HepG2 (cell line): ENCODE results near the gene NHP2. TPM values are rescaled to one million over a fixed set of nuclear protein-coding genes. Genes with fewer than 3 reads are reported as not detected.

ENCODE experiments used
- ATAC-seq: fragments of 200-7000 bp; cut with Tn5 transposase; 3 replicates; pipeline ENCODE4 v1.9.1; 2020; ENCODE audit warnings: mild to moderate bottlenecking, moderate library complexity
- BruUV-seq: library from RNA; stranded (reverse); fragments of 400-500 nt; replicated peaks from 2 replicates; lab custom pipeline; 2021; lab: Mats Ljungman, UMichigan
- CTCF ChIA-PET: fragments of 300-600 bp; formaldehyde crosslinking; extraction: SDS; loops from one replicate; lab custom pipeline; 2021; ENCODE audit warnings: low total read pairs, inconsistent platforms, low intra/inter-chr PET ratio; lab: Yijun Ruan, JAX
- POLR2A ChIA-PET: fragments of 350-600 bp; sonication (Branson Sonifier 250); formaldehyde crosslinking; loops from one replicate; lab custom pipeline; 2020; ENCODE audit warnings: antibody characterized with exemption, inconsistent platforms; lab: Yijun Ruan, JAX
- DNase-seq: peaks from one replicate; pipeline ENCODE4 v3.0.0-alpha.2; 2015; ENCODE audit warnings: low spot score
- FAIRE-seq: peaks from 3 replicates; lab custom pipeline; 2011; peaks lifted over from hg19 to GRCh38; lab: Jason Lieb, UNC
- H2AFZ ChIP-seq: one replicate; pipeline ENCODE4 v1.6.1; 2011; ENCODE audit warnings: low read length, inconsistent platforms
- H3K27ac ChIP-seq: fragments of 300-600 bp; 3 replicates; pipeline ENCODE4 v1.8.0; 2011; ENCODE audit warnings: mixed run types, mild to moderate bottlenecking, mixed read lengths, low read length, inconsistent platforms; ENCODE audit not compliant: insufficient read depth; ENCODE audit errors: extremely low read length
- H3K27me3 ChIP-seq, 2 experiments: fragments of 200-600 bp in 1 of 2; 2 replicates in 1 of 2; 3 replicates in 1 of 2; pipeline versions ENCODE4 v1.6.0 to v1.8.0; 2011; ENCODE audit warnings: low read length in 2 of 2, mild to moderate bottlenecking in 2 of 2, moderate library complexity in 2 of 2, inconsistent platforms in 1 of 2; ENCODE audit not compliant: insufficient read depth in 2 of 2, control insufficient read depth in 1 of 2
- H3K36me3 ChIP-seq, 2 experiments: fragments of 200-600 bp in 1 of 2; replicated peaks in 1 of 2; 2 replicates in 1 of 2; 3 replicates in 1 of 2; pipeline versions ENCODE4 v1.5.1 to v1.8.0; 2011; ENCODE audit warnings: low read length in 2 of 2, inconsistent platforms in 1 of 2; ENCODE audit not compliant: insufficient read depth in 2 of 2, control insufficient read depth in 1 of 2
- H3K4me1 ChIP-seq: 2 replicates; pipeline ENCODE4 v1.5.1; 2012; ENCODE audit warnings: low read length, inconsistent platforms; ENCODE audit not compliant: insufficient read depth
- H3K4me2 ChIP-seq: 2 replicates; pipeline ENCODE4 v1.6.0; 2011; ENCODE audit warnings: low read depth, low read length, inconsistent platforms
- H3K4me3 ChIP-seq, 3 experiments: fragments of 200-600 bp in 1 of 3; sonication (generic), shearing (Covaris generic) in 1 of 3; replicated peaks in 1 of 3; 2 replicates each; pipeline ENCODE4 v1.5.1; 2011 to 2016; ENCODE audit warnings: low read length in 3 of 3, inconsistent platforms in 2 of 3, low read depth in 2 of 3, mild to moderate bottlenecking in 2 of 3, control low read depth in 1 of 3, mixed read lengths in 1 of 3; ENCODE audit not compliant: insufficient read depth in 1 of 3
- H3K79me2 ChIP-seq: one replicate; pipeline ENCODE4 v1.6.1; 2011; ENCODE audit warnings: low read length, inconsistent platforms; ENCODE audit not compliant: insufficient read depth
- H3K9ac ChIP-seq: 2 replicates; pipeline ENCODE4 v1.6.0; 2011; ENCODE audit warnings: mild to moderate bottlenecking, low read depth, low read length, inconsistent platforms; ENCODE audit not compliant: insufficient read depth
- H3K9me3 ChIP-seq: 2 replicates; pipeline ENCODE4 v1.5.1; 2012; ENCODE audit warnings: mild to moderate bottlenecking, low read length
- H4K20me1 ChIP-seq: 2 replicates; pipeline ENCODE4 v1.6.0; 2011; ENCODE audit warnings: inconsistent platforms, mild to moderate bottlenecking, low read length, moderate library complexity; ENCODE audit not compliant: insufficient read depth
- FOXA3 ChIP-seq: IDR thresholded peaks from 2 replicates; pipeline ENCODE4 v1.6.1; 2016; ENCODE audit warnings: missing genetic modification reagents, missing compliant biosample characterization
- KDM4B ChIP-seq: sonication (generic); formaldehyde crosslinking; IDR thresholded peaks from 2 replicates; pipeline ENCODE4 v1.4.0; 2020; ENCODE audit warnings: missing genetic modification reagents
- NONO ChIP-seq, 2 experiments: fragments of 450-650 bp in 1 of 2; sonication (generic) in 1 of 2; formaldehyde crosslinking in 1 of 2; IDR thresholded peaks in 1 of 2; conservative IDR thresholded peaks in 1 of 2; 2 replicates each; pipeline versions ENCODE4 v1.6.1 to v1.8.0; 2017 to 2022; ENCODE audit warnings: mild to moderate bottlenecking in 1 of 2, missing genetic modification reagents in 1 of 2, moderate library complexity in 1 of 2
- SMAD1 ChIP-seq: sonication (generic); formaldehyde crosslinking; IDR thresholded peaks from 2 replicates; pipeline ENCODE4 v1.4.0; 2020; ENCODE audit warnings: missing genetic modification reagents, low read depth, mild to moderate bottlenecking, borderline replicate concordance
- SRSF9 ChIP-seq: fragments of 200-400 bp; formaldehyde crosslinking; IDR thresholded peaks from 2 replicates; pipeline ENCODE4 v1.6.1; 2018; ENCODE audit warnings: borderline replicate concordance, mild to moderate bottlenecking, low read depth, low read length; ENCODE audit not compliant: insufficient read depth, poor library complexity, severe bottlenecking
- ZNF292 ChIP-seq: sonication (generic); formaldehyde crosslinking; IDR thresholded peaks from 2 replicates; pipeline ENCODE4 v1.8.1; 2022; ENCODE audit warnings: mild to moderate bottlenecking, low read depth, missing genetic modification reagents, borderline replicate concordance
- ZNF446 ChIP-seq: sonication (generic); formaldehyde crosslinking; IDR thresholded peaks from 2 replicates; pipeline ENCODE4 v1.5.0; 2020; ENCODE audit warnings: mild to moderate bottlenecking, missing genetic modification reagents
- WGBS: methylation state at CpG from one replicate; pipeline ENCODE4 v1.1.6; 2017; ENCODE audit warnings: low lambda C conversion rate; 5-methylcytosine and 5-hydroxymethylcytosine counted together
- in situ Hi-C: cut with HindIII; loops from 2 replicates; pipeline ENCODE4 v1.10.0; 2017; ENCODE audit warnings: low pct_unique_long_range_greater_than_20kb; ENCODE audit not compliant: extremely low pct_ligation_motif_present
- intact Hi-C: fragments of 100-400 bp; cut with micrococcal nuclease; formaldehyde crosslinking; loops from one replicate; pipeline ENCODE4 v1.10.0; 2022; ENCODE audit not compliant: unreplicated experiment
- polyA plus RNA-seq, 8 experiments: library from polyadenylated mRNA; depleted of rRNA in 3 of 8; stranded (reverse) in 7 of 8; unstranded in 1 of 8; fragments of >200 nt; fragmentation: Illumina TruSeq in 4 of 8; extraction: Trizol in 4 of 8; gene quantifications; 2 replicates each; pipeline versions ENCODE4 v1.2.1 to v1.2.3, GENCODE V29; 2011 to 2016; ENCODE audit warnings: low read depth in 4 of 8, missing spikeins in 1 of 8, mixed read lengths in 1 of 8; ENCODE audit not compliant: insufficient read depth in 1 of 8
- total RNA-seq, 5 experiments: library from RNA; depleted of rRNA; stranded (reverse); fragments of >200 nt; fragmentation: Illumina TruSeq; extraction: Trizol; gene quantifications; 2 replicates each; pipeline ENCODE4 v1.2.3, GENCODE V29; 2016; ENCODE audit warnings: low read depth in 1 of 5
- TF ChIP-seq, protein P1 (sequence below): sonication (generic); formaldehyde crosslinking; IDR thresholded peaks from 2 replicates; pipeline ENCODE4 v1.8.1; 2022; ENCODE audit warnings: low read depth, mild to moderate bottlenecking, missing genetic modification reagents
- TF ChIP-seq, protein P2 (sequence below): sonication (generic); formaldehyde crosslinking; IDR thresholded peaks from 2 replicates; pipeline ENCODE4 v1.5.1; 2020; ENCODE audit warnings: mild to moderate bottlenecking, missing genetic modification reagents, moderate library complexity

NHP2 gene
- total and polyA plus RNA-seq, 2 of the 13 experiments (the other 11 are each of a cell fraction or from before 2014, with no cell fraction given) = 56.2 to 96.1 TPM

DNA sequence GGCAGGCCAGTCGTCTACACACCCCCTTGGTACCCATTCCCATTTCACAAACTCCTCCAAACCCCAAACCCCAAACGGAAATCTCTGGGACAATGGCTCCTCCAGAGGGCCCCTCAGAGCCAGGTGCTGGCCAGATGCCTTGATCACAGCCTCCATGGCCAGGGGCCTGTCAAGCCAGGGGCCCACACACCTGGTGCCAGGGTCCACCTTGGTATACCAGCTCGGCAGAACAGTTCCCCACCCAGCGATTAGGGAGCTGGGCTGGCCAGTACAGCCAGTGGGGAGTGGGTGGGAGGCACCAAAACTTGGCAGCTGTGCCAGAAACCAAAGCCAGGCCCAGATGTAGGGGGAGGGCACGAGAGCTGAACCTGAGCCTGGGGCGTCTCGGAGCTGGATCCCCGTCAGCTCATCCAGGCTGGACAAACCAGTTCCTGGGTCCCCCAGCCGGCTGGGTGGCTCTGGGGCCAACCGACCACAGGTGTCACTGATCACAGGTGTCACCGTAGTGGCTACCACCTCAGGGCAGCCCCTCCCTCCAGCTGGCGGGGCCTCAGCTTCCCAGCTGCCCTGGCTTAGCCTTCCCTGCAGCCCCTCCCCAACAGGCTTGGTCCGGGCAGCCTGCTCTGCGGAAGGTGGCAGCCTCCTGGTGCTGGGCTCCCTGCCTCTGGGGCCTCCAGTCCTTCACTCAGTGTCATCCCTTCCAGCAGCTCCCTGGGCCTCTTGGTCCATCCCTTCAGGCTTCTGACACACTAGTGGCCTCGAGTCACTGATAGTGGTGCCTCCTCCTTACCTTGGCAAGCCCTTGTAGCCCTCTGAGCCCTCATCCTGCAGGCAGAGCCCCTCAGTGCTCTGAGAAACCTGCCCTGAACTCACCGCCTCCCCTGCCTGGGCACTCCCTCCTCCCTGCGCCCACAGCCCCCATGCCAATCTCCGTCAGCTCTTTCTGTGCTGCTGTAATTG lies 29.4 kb downstream of the NHP2 start:
- no peak overlapping the region for H3K9ac ChIP-seq
- intact Hi-C loops (no loop called here), in situ Hi-C loops (no loop called here)
- no peaks in the 10 kb centered on the region for H3K79me2 ChIP-seq
- TF ChIP-seq SRSF9 = no peak
- TF ChIP-seq KDM4B (CRISPR knock-in tag) = no peak
- TF ChIP-seq, protein P1, sequence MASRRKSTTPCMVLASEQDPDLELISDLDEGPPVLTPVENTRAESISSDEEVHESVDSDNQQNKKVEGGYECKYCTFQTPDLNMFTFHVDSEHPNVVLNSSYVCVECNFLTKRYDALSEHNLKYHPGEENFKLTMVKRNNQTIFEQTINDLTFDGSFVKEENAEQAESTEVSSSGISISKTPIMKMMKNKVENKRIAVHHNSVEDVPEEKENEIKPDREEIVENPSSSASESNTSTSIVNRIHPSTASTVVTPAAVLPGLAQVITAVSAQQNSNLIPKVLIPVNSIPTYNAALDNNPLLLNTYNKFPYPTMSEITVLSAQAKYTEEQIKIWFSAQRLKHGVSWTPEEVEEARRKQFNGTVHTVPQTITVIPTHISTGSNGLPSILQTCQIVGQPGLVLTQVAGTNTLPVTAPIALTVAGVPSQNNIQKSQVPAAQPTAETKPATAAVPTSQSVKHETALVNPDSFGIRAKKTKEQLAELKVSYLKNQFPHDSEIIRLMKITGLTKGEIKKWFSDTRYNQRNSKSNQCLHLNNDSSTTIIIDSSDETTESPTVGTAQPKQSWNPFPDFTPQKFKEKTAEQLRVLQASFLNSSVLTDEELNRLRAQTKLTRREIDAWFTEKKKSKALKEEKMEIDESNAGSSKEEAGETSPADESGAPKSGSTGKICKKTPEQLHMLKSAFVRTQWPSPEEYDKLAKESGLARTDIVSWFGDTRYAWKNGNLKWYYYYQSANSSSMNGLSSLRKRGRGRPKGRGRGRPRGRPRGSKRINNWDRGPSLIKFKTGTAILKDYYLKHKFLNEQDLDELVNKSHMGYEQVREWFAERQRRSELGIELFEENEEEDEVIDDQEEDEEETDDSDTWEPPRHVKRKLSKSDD (CRISPR knock-in tag) = no peak
- TF ChIP-seq, protein P2, sequence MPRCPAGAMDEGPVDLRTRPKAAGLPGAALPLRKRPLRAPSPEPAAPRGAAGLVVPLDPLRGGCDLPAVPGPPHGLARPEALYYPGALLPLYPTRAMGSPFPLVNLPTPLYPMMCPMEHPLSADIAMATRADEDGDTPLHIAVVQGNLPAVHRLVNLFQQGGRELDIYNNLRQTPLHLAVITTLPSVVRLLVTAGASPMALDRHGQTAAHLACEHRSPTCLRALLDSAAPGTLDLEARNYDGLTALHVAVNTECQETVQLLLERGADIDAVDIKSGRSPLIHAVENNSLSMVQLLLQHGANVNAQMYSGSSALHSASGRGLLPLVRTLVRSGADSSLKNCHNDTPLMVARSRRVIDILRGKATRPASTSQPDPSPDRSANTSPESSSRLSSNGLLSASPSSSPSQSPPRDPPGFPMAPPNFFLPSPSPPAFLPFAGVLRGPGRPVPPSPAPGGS (CRISPR knock-in tag) = no peak
- TF ChIP-seq ZNF446 (CRISPR knock-in tag) = no peak
- TF ChIP-seq FOXA3 (CRISPR knock-in tag) = no peak
- TF ChIP-seq ZNF292 (CRISPR knock-in tag) = no peak
- no peak for TF ChIP-seq NONO (IDR thresholded peaks at IDR 0.05)
- no peak for TF ChIP-seq NONO (CRISPR knock-in tag; conservative IDR thresholded peaks at IDR 0.05)
- no peak for TF ChIP-seq SMAD1
- H3K4me3 ChIP-seq = no peak overlapping the region
- CTCF ChIA-PET = no interaction called here
- H3K9me3 ChIP-seq = no peaks in the 10 kb centered on the region
- DNase-seq (no peak), FAIRE-seq (no peak), ATAC-seq (no peak)
- no peaks in the 10 kb centered on the region for H3K36me3 ChIP-seq
- POLR2A ChIA-PET = no interaction called here
- H3K4me1 ChIP-seq = peaks cover 5% of the 10 kb centered on the region; the same call in 1 of the 2 replicates
- H3K4me2 ChIP-seq = no peak overlapping the region
- H4K20me1 ChIP-seq = no peaks in the 10 kb centered on the region
- no peak overlapping the region for H2AFZ ChIP-seq
- BruUV-seq = no TSS peak
- peaks cover 7 to 31% of the 10 kb centered on the region in 2 experiments; a peak in 4 of 5 replicates for H3K27me3 ChIP-seq
- 36% methylated on average over 12 of the region's 18 CpGs for WGBS
- no peak overlapping the region for H3K27ac ChIP-seq
